Right cardiac atrium (tissue), 5 donors: ENCODE measurements around the gene OR6N2. TPM values are rescaled to one million over a fixed set of nuclear protein-coding genes. Genes with fewer than 3 reads are reported as not detected.

ENCODE experiments used
- ATAC-seq, 2 donors: fragments of 200-7000 bp; cut with Tn5 transposase; one replicate each; pipeline versions ENCODE4 v1.8.0 to v1.9.1; 2020; ENCODE audit warnings: moderate library complexity in 2 of 2, mild to moderate bottlenecking in 1 of 2
- DNase-seq, 3 donors: peaks; one replicate each; pipeline ENCODE4 v3.0.0-alpha.2; 2020
- H3K27ac ChIP-seq: one replicate; pipeline ENCODE4 v1.5.1; 2013; ENCODE audit warnings: mild to moderate bottlenecking, low read length, control low read depth, moderate library complexity
- H3K27me3 ChIP-seq: one replicate; pipeline ENCODE4 v1.6.1; 2013; ENCODE audit not compliant: control insufficient read depth, insufficient read depth
- H3K4me1 ChIP-seq: one replicate; pipeline ENCODE4 v1.6.1; 2013; ENCODE audit warnings: low read length; ENCODE audit not compliant: control insufficient read depth, insufficient read depth
- H3K4me3 ChIP-seq: one replicate; pipeline ENCODE4 v1.5.1; 2013; ENCODE audit warnings: low read length, control low read depth
- H3K9me3 ChIP-seq: one replicate; pipeline ENCODE4 v1.6.1; 2013; ENCODE audit warnings: low read length; ENCODE audit not compliant: control insufficient read depth
- WGBS: extraction: QIAGEN DNeasy Blood & Tissue Kit; methylation state at CpG from one replicate; pipeline ENCODE4 v1.1.7; 2013; 5-methylcytosine and 5-hydroxymethylcytosine counted together
- intact Hi-C, 4 donors: fragments of 100-400 bp; cut with DNase I; formaldehyde crosslinking; loops; one replicate each; pipeline versions ENCODE4 v1.11.0 to v1.14.0; 2022 to 2023
- long read RNA-seq, 4 donors: library from polyadenylated mRNA; unstranded; transcript quantifications; one replicate each; pipeline ENCODE4 v2.0.0, GENCODE V29; 2020 to 2021
- polyA plus RNA-seq: library from polyadenylated mRNA; stranded (reverse); fragments of 200-250 nt; gene quantifications from one replicate; pipeline ENCODE4 v1.2.3, GENCODE V29; 2013
- total RNA-seq, 4 donors: library from RNA; stranded (reverse); fragmentation: NEBNext Ultra II Directional; extraction: Animal tissue kit (Norgen Biotek cat#: 25700); gene quantifications; one replicate each; pipeline ENCODE4 v1.2.1, GENCODE V29; 2021
- donor health status: healthy with polysubstance abuse.
- donor health status: DM: no; HTN: yes; CAD: no.
- donor health status: DM: no; HTN: no; CAD: no.
- donor health status: DM: no; HTN: yes; CAD: no; lungs with severe emphysema.
- donor health status: DM: yes; HTN: yes; CAD: no.

Gene OR6N2
- not detected for total RNA-seq
- not detected for polyA plus RNA-seq
- long read RNA-seq, donor 1 = 0 reads
- long read RNA-seq, donor 2 = 0 reads
- long read RNA-seq, donor 3 = 0 reads
- long read RNA-seq, donor 4 = 0 reads

- ATAC-seq (no peak), DNase-seq (no peak)
- Histone ChIP-seq H3K4me1 (no peaks in the 10 kb centered on the region), H3K27ac (no peak within 1 kb of the TSS), H3K4me3 (no peak within 1 kb of the TSS), H3K27me3 (no peaks in the 10 kb centered on the region), H3K9me3 (no peaks in the 10 kb centered on the region)
- intact Hi-C loops = no loop called here
These were observed at the start of gene OR6N2 for GRCh38 chr1:158781104-158781503. TSS of gene OR6N2 (minus strand) at chr1:158781204. CDS start at chr1:158777635, 3,569 bp downstream.

GRCh38 chr1:158830074-158830677 lies 49.2 kb upstream of the OR6N2 start:
- no peaks in the 10 kb centered on the region for H3K27me3 ChIP-seq
- DNase-seq = no peak
- no peak for ATAC-seq
- H3K4me3 ChIP-seq = no peak overlapping the region
- WGBS = 72% methylated on average over 2 of the region's 2 CpGs
- H3K4me1 ChIP-seq = no peaks in the 10 kb centered on the region
- intact Hi-C loops = no loop called here
- no peaks in the 10 kb centered on the region for H3K9me3 ChIP-seq
- no peak overlapping the region for H3K27ac ChIP-seq

DNA sequence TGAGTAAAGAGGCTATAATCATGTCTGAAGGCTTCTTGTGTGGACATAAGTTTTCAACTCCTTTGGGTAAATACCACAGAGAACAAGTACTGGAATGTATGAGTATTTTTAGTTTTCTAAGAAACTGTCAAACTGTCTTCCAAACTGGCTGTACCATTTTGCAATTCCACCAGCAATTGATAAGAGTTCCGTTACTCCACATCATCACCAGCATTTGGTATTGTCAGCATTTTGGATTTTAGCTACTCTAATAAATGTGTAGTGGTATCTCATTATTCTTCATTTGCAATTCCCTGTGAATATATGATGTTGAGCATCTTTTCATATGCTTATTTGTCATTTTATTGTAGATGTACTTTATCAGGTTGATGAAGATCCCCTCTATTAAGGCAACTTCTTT lies 40.7 kb upstream of the OR6N2 start:
- ATAC-seq (no peak), DNase-seq (no peak)
- intact Hi-C loops = no loop called here
- Histone ChIP-seq H3K4me1 (no peaks in the 10 kb centered on the region), H3K4me3 (no peak overlapping the region), H3K27me3 (no peaks in the 10 kb centered on the region), H3K9me3 (no peaks in the 10 kb centered on the region), H3K27ac (no peak overlapping the region)
- 61% methylated on average over 1 of the region's 1 CpG for WGBS

DNA sequence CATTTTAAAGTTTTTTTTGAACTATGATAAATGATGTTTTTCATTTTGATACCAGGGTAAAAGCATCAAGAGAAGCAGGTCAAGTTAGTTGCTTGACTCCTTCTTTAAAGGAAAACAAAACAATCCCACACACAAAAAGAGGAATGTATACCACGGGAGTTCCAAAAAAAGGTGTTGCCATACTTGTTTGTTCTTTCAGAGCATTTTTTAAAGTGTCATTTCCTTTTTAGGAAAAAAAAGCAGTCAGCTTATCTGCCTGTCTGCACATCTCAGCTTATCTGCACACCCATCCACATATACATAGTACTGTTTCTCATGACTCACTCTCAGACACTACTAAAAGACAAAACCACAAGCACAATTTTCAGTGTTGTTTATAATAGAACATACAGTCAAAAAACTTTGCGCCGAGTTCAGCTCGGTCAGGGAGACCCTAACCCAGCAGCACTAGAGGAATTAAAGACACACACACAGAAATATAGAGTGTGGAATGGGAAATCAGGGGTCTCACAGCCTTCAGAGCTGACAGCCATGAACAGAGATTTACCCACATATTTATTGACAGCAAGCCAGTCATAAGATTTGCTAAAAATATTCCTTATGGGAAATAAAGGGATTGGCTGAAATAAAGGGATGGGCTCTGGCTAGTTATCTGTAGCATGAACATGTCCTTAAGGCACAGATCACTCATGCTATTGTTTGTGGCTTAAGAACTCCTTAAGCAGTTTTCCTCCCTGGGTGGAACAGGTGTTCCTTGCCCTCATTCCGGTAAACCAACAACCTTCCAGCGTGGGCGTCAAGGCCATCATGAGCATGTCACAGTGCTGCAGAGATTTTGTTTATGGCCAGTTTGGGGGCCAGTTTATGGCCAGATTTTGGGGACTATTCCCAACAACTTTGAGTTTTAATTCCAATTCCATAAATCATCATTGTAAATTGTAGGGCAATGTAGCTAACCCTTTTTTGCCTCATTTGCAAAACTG lies 38.7 kb upstream of the OR6N2 start:
- no peak overlapping the region for H3K4me3 ChIP-seq
- H3K4me1 ChIP-seq = no peaks in the 10 kb centered on the region
- no peaks in the 10 kb centered on the region for H3K27me3 ChIP-seq
- 64% methylated on average over 7 of the region's 7 CpGs for WGBS
- ATAC-seq (no peak), DNase-seq (no peak)
- intact Hi-C loops = no loop called here
- no peak overlapping the region for H3K27ac ChIP-seq
- no peaks in the 10 kb centered on the region for H3K9me3 ChIP-seq

DNA sequence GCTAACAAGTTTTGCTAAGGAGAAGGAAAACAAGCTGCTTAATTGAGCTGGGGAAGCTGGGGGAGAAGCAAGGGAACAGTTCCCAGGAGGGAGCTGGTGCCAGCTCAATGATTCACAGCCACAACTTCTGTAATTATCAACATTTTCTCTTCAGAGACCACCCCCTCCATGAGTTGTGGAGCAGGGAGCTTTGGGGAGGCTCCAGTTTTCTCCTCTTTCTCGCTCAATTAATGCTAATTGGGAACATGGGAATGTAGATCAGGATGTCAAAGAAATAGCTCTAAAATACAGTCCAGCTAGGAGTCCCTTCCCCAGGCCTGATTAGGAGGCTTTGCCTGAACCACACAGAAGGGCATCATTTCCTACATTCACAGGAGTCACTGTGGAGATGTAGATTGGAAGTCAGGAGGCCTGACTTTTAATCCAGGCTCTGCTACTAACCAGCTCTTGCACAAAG lies 38.0 kb upstream of the OR6N2 start:
- Histone ChIP-seq H3K4me1 (no peaks in the 10 kb centered on the region), H3K4me3 (no peak overlapping the region), H3K27me3 (no peaks in the 10 kb centered on the region), H3K9me3 (no peaks in the 10 kb centered on the region), H3K27ac (no peak overlapping the region)
- no peak for ATAC-seq
- DNase-seq = no peak
- WGBS = 68% methylated on average over 1 of the region's 1 CpG
- intact Hi-C loops = no loop called here

DNA sequence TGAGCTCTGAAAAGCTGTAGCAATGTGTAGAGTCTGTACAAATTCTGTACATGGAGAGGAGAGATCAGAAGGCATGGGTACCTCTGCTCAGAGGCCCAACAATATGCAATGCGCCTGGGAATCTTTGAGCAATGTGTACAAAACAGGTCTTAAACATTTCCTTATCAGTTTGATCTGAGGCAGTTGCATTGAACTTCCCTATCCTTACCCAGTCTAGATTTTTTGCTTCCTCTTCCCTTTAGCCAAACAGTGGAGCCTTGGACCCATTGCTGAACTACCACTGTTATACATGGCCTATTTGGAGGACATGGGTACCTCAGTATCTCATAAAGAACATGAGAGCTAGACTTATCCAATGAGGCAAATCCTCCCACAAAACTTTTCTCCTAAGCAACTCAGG lies 37.6 kb upstream of the OR6N2 start:
- Histone ChIP-seq H3K4me1 (no peaks in the 10 kb centered on the region), H3K27ac (no peak overlapping the region), H3K4me3 (no peak overlapping the region), H3K9me3 (no peaks in the 10 kb centered on the region), H3K27me3 (no peaks in the 10 kb centered on the region)
- no peak for DNase-seq
- intact Hi-C loops = no loop called here
- 79% methylated on average over 1 of the region's 1 CpG for WGBS
- peak; percentile 24 to 39 for ATAC-seq

GRCh38 chr1:158814970-158815369 lies 34.0 kb upstream of the OR6N2 start:
- Histone ChIP-seq H3K4me1 (no peaks in the 10 kb centered on the region), H3K27ac (no peak overlapping the region), H3K9me3 (no peaks in the 10 kb centered on the region), H3K27me3 (no peaks in the 10 kb centered on the region), H3K4me3 (no peak overlapping the region)
- intact Hi-C loops = no loop called here
- DNase-seq = no peak
- 84% methylated on average over 1 of the region's 1 CpG for WGBS
- no peak for ATAC-seq

GRCh38 chr1:158813164-158813563 lies 32.2 kb upstream of the OR6N2 start:
- no peak for ATAC-seq
- no peaks in the 10 kb centered on the region for H3K9me3 ChIP-seq
- H3K4me3 ChIP-seq = no peak overlapping the region
- WGBS = 65% methylated on average over 3 of the region's 3 CpGs
- no peaks in the 10 kb centered on the region for H3K4me1 ChIP-seq
- H3K27ac ChIP-seq = no peak overlapping the region
- intact Hi-C loops = no loop called here
- no peaks in the 10 kb centered on the region for H3K27me3 ChIP-seq
- DNase-seq = no peak

DNA sequence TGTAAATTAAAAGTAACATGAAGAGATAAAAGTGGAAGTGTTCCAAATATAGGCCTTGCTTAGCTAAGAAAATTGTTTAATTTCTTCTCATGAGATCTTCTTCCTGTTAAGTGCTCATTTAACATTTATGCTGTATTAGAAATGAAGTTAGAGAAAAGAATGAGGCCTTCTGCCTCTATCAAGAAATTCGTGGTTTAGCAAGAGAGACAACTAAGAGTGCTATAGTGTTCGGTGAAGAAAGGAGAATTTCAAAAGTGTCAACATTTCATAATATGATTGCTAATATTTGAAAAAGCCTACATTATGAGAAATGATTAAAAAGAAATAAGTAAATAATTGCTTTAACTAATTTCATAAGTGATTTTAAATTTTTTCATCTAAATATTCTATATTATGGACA lies 31.3 kb upstream of the OR6N2 start:
- Histone ChIP-seq H3K4me1 (no peaks in the 10 kb centered on the region), H3K9me3 (no peaks in the 10 kb centered on the region), H3K4me3 (no peak overlapping the region), H3K27ac (no peak overlapping the region), H3K27me3 (no peaks in the 10 kb centered on the region)
- WGBS = 70% methylated on average over 2 of the region's 2 CpGs
- DNase-seq (no peak), ATAC-seq (no peak)
- intact Hi-C loops = no loop called here

DNA sequence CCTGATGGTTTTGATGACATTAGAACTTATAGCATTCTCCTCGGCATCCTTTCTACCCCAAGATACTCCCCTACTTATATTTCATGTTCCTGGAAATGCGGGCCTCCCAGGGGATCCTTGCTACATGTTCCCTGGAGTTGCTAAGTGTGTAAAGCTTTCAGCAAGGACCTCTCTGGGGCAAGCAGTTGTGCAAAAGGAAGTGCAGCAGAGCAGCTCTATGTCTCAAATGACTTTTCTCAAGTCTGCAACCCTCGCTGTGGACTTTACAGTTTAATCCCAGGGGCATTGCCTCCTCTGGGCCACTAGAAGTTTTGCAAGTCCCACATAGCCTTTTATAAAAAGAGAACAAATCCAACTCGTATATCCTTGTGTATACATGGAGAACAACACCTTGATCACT lies 29.3 kb upstream of the OR6N2 start:
- no peak overlapping the region for H3K27ac ChIP-seq

GRCh38 chr1:158809862-158810261 lies 28.9 kb upstream of the OR6N2 start:
- Histone ChIP-seq H3K27me3 (no peaks in the 10 kb centered on the region), H3K9me3 (no peaks in the 10 kb centered on the region), H3K4me3 (no peak overlapping the region), H3K27ac (no peak overlapping the region), H3K4me1 (no peaks in the 10 kb centered on the region)
- intact Hi-C loops = no loop called here
- ATAC-seq = peak in 1 of 2 donors; percentile 43
- WGBS = 84% methylated on average over 5 of the region's 5 CpGs
- no peak for DNase-seq

More for the DNA sequence above, 29.3 kb upstream of the OR6N2 start:
- WGBS = 62% methylated on average over 4 of the region's 4 CpGs
- H3K9me3 ChIP-seq = no peaks in the 10 kb centered on the region
- no peak for ATAC-seq
- intact Hi-C loops = no loop called here
- no peak overlapping the region for H3K4me3 ChIP-seq
- no peaks in the 10 kb centered on the region for H3K27me3 ChIP-seq
- no peaks in the 10 kb centered on the region for H3K4me1 ChIP-seq
- DNase-seq = no peak
